ENCODE results near the gene SLC44A4. TPM values are rescaled to one million over a fixed set of nuclear protein-coding genes. Genes with fewer than 3 reads are reported as not detected.

Gene SLC44A4
- polyA plus RNA-seq, 1 donor (not counting 4 experiments of a cell fraction or from before 2014, with no cell fraction given) = 0.25 TPM

GRCh38 chr6:31906122-31906521, 27.3 kb upstream of the SLC44A4 start:
- no peak overlapping the region for H2AFZ ChIP-seq (ENCODE audit: control insufficient read depth, low read length)
- FAIRE-seq = no peak
- dilution Hi-C loops (cut with MboI; ENCODE audit: extremely low pct_ligation_motif_present, low sequenced_read_pairs) = no loop called here

GRCh38 chr6:31905041-31905440, 26.2 kb upstream of the SLC44A4 start:
- Histone ChIP-seq H3K36me3 (ENCODE audit: control insufficient read depth in 2 of 2, extremely low read depth in 1 of 2, insufficient read depth in 2 of 2, low read length in 2 of 2) (peaks cover 0 to 1% of the 10 kb centered on the region in 2 experiments), H2AFZ (ENCODE audit: control insufficient read depth, low read length) (no peak overlapping the region), H3K4me2 (ENCODE audit: control insufficient read depth, extremely low read depth, insufficient read depth, low read depth, low read length) (no peak overlapping the region), H3K4me1 (ENCODE audit: control insufficient read depth, extremely low read depth, insufficient read depth, low read length) (peaks cover 6% of the 10 kb centered on the region), H3K79me2 (ENCODE audit: control insufficient read depth, insufficient read depth, low read length) (no peaks in the 10 kb centered on the region), H3K27me3 (ENCODE audit: control insufficient read depth, extremely low read depth, insufficient read depth, low read length) (no peaks in the 10 kb centered on the region), H3K9me3 (ENCODE audit: control insufficient read depth, low read depth, low read length) (no peaks in the 10 kb centered on the region), H3K27ac (ENCODE audit: control insufficient read depth, insufficient read depth, low read length) (no peak overlapping the region), H4K20me1 (ENCODE audit: control insufficient read depth, extremely low read depth, insufficient read depth, low read length) (no peaks in the 10 kb centered on the region), H3K9me1 (ENCODE audit: control insufficient read depth, extremely low read depth, insufficient read depth, low read length) (no peaks in the 10 kb centered on the region), H3K9ac (ENCODE audit: control insufficient read depth, extremely low read depth, insufficient read depth, low read length) (no peak overlapping the region), H3K4me3 (ENCODE audit: control insufficient read depth in 2 of 3, extremely low read depth in 1 of 3, insufficient read depth in 2 of 3, low read depth in 1 of 3, low read length in 3 of 3) (no peak overlapping the region)
- TF ChIP-seq EZH2 (IDR thresholded peaks at IDR 0.05; ENCODE audit: low read length) (no peak), CTCF (optimal IDR thresholded peaks at IDR 0.05 in 1 of 3, IDR thresholded peaks at IDR 0.05 in 1 of 3, conservative IDR thresholded peaks at IDR 0.05 in 1 of 3; ENCODE audit: extremely low read depth in 1 of 3, insufficient read depth in 2 of 3, low read length in 3 of 3) (no peak)
- FAIRE-seq = no peak
- dilution Hi-C loops (cut with MboI; ENCODE audit: extremely low pct_ligation_motif_present, low sequenced_read_pairs) = no loop called here
- no peak for DNase-seq (ENCODE audit: low read depth, low spot score)

More at GRCh38 chr6:31906122-31906521, 27.3 kb upstream of the SLC44A4 start:
- Histone ChIP-seq H3K27ac (ENCODE audit: control insufficient read depth, insufficient read depth, low read length) (no peak overlapping the region), H3K4me1 (ENCODE audit: control insufficient read depth, extremely low read depth, insufficient read depth, low read length) (peaks cover 8% of the 10 kb centered on the region), H3K27me3 (ENCODE audit: control insufficient read depth, extremely low read depth, insufficient read depth, low read length) (no peaks in the 10 kb centered on the region), H3K9me3 (ENCODE audit: control insufficient read depth, low read depth, low read length) (no peaks in the 10 kb centered on the region), H3K9me1 (ENCODE audit: control insufficient read depth, extremely low read depth, insufficient read depth, low read length) (no peaks in the 10 kb centered on the region), H4K20me1 (ENCODE audit: control insufficient read depth, extremely low read depth, insufficient read depth, low read length) (no peaks in the 10 kb centered on the region), H3K79me2 (ENCODE audit: control insufficient read depth, insufficient read depth, low read length) (no peaks in the 10 kb centered on the region), H3K4me2 (ENCODE audit: control insufficient read depth, extremely low read depth, insufficient read depth, low read depth, low read length) (no peak overlapping the region), H3K4me3 (ENCODE audit: control insufficient read depth in 2 of 3, extremely low read depth in 1 of 3, insufficient read depth in 2 of 3, low read depth in 1 of 3, low read length in 3 of 3) (no peak overlapping the region), H3K36me3 (ENCODE audit: control insufficient read depth in 2 of 2, extremely low read depth in 1 of 2, insufficient read depth in 2 of 2, low read length in 2 of 2) (no peaks in the 10 kb centered on the region), H3K9ac (ENCODE audit: control insufficient read depth, extremely low read depth, insufficient read depth, low read length) (no peak overlapping the region)
- TF ChIP-seq CTCF (optimal IDR thresholded peaks at IDR 0.05 in 1 of 3, IDR thresholded peaks at IDR 0.05 in 1 of 3, conservative IDR thresholded peaks at IDR 0.05 in 1 of 3; ENCODE audit: extremely low read depth in 1 of 3, insufficient read depth in 2 of 3, low read length in 3 of 3) = no peak
- TF ChIP-seq EZH2 (IDR thresholded peaks at IDR 0.05; ENCODE audit: low read length) = no peak
- DNase-seq (ENCODE audit: low read depth, low spot score) = no peak
